Liver (tissue), 9 donors: Measurements from ENCODE around the gene RAPGEF4. TPM values are rescaled to one million over a fixed set of nuclear protein-coding genes. Genes with fewer than 3 reads are reported as not detected.

Experiments used
- DNase-seq: peaks from one replicate; pipeline ENCODE4 v3.0.0-alpha.2; 2017; ENCODE audit warnings: low spot score
- H3K27ac ChIP-seq, 2 donors: one replicate each; pipeline ENCODE4 v1.7.0; 2013; ENCODE audit warnings: inconsistent platforms in 2 of 2, low read length in 2 of 2, control low read depth in 1 of 2, low read depth in 1 of 2, mild to moderate bottlenecking in 1 of 2
- H3K27me3 ChIP-seq, 4 donors: one replicate each; pipeline versions ENCODE4 v1.6.1 to v1.7.0; 2013; ENCODE audit warnings: low read length in 3 of 4, inconsistent platforms in 1 of 4, mild to moderate bottlenecking in 1 of 4, moderate library complexity in 1 of 4; ENCODE audit not compliant: control insufficient read depth in 4 of 4, insufficient read depth in 4 of 4
- H3K36me3 ChIP-seq, 4 donors: one replicate each; pipeline versions ENCODE4 v1.6.1 to v1.7.0; 2013; ENCODE audit warnings: low read length in 3 of 4, mild to moderate bottlenecking in 3 of 4, low read depth in 1 of 4, moderate library complexity in 1 of 4; ENCODE audit not compliant: control insufficient read depth in 4 of 4, insufficient read depth in 3 of 4
- H3K4me1 ChIP-seq, 4 donors: one replicate each; pipeline versions ENCODE4 v1.6.1 to v1.7.0; 2013; ENCODE audit warnings: low read length in 3 of 4, mild to moderate bottlenecking in 3 of 4, moderate library complexity in 1 of 4; ENCODE audit not compliant: control insufficient read depth in 4 of 4, insufficient read depth in 4 of 4
- H3K4me3 ChIP-seq, 3 donors: one replicate each; pipeline versions ENCODE4 v1.6.1 to v1.7.0; 2013; ENCODE audit warnings: low read length in 3 of 3, control low read depth in 1 of 3, low read depth in 1 of 3, mild to moderate bottlenecking in 1 of 3
- H3K9ac ChIP-seq, 2 donors: one replicate each; pipeline ENCODE4 v1.7.0; 2013; ENCODE audit warnings: low read length in 2 of 2, mild to moderate bottlenecking in 2 of 2, moderate library complexity in 2 of 2, control low read depth in 1 of 2, low read depth in 1 of 2
- H3K9me3 ChIP-seq, 4 donors: one replicate each; pipeline versions ENCODE4 v1.6.1 to v1.7.0; 2013; ENCODE audit warnings: low read length in 3 of 4; ENCODE audit not compliant: control insufficient read depth in 4 of 4
- CTCF ChIP-seq: fragments of 150-350 bp; IDR thresholded peaks from 2 replicates; pipeline ENCODE4 v1.5.1; 2017; ENCODE audit warnings: improper control_type of control experiment, low read depth, low read length; ENCODE audit not compliant: missing input control
- EGR1 ChIP-seq, 2 donors: IDR thresholded peaks; 2 replicates each; pipeline ENCODE4 v1.6.1; 2016 to 2018; ENCODE audit warnings: antibody characterized with exemption in 2 of 2, low read depth in 2 of 2
- FOXA1 ChIP-seq: IDR thresholded peaks from 2 replicates; pipeline ENCODE4 v1.6.1; 2016; ENCODE audit warnings: antibody characterized with exemption
- FOXA2 ChIP-seq: IDR thresholded peaks from 2 replicates; pipeline ENCODE4 v1.6.1; 2016; ENCODE audit warnings: antibody characterized with exemption
- HNF4A ChIP-seq, 2 donors: conservative IDR thresholded peaks; 2 replicates each; pipeline ENCODE4 v1.6.1; 2016; ENCODE audit warnings: antibody characterized with exemption in 2 of 2, mild to moderate bottlenecking in 2 of 2
- HNF4G ChIP-seq: IDR thresholded peaks from 2 replicates; pipeline ENCODE4 v1.6.1; 2016; ENCODE audit warnings: antibody characterized with exemption
- JUND ChIP-seq, 2 donors: IDR thresholded peaks; 2 replicates each; pipeline ENCODE4 v1.6.1; 2016; ENCODE audit warnings: antibody characterized with exemption in 2 of 2
- NR2F2 ChIP-seq: IDR thresholded peaks from 2 replicates; pipeline ENCODE4 v1.6.1; 2016; ENCODE audit warnings: antibody characterized with exemption
- RAD21 ChIP-seq, 2 donors: IDR thresholded peaks; 2 replicates each; pipeline ENCODE4 v1.6.1; 2016; ENCODE audit warnings: antibody characterized with exemption in 2 of 2, mild to moderate bottlenecking in 2 of 2
- REST ChIP-seq: IDR thresholded peaks from 2 replicates; pipeline ENCODE4 v1.6.1; 2016; ENCODE audit warnings: antibody characterized with exemption, mild to moderate bottlenecking
- RXRA ChIP-seq, 2 donors: IDR thresholded peaks; 2 replicates each; pipeline ENCODE4 v1.6.1; 2017 to 2018; ENCODE audit warnings: antibody characterized with exemption in 2 of 2, mild to moderate bottlenecking in 1 of 2
- SP1 ChIP-seq: IDR thresholded peaks from 2 replicates; pipeline ENCODE4 v1.6.1; 2018; ENCODE audit warnings: antibody characterized with exemption, mild to moderate bottlenecking
- TAF1 ChIP-seq: conservative IDR thresholded peaks from 2 replicates; pipeline ENCODE4 v1.6.1; 2016; ENCODE audit warnings: antibody characterized with exemption, mild to moderate bottlenecking
- YY1 ChIP-seq: IDR thresholded peaks from 2 replicates; pipeline ENCODE4 v1.6.1; 2016; ENCODE audit warnings: antibody characterized with exemption, mild to moderate bottlenecking
- WGBS: extraction: QIAGEN DNeasy Blood & Tissue Kit; methylation state at CpG from one replicate; pipeline ENCODE4 v1.1.7; 2013; 5-methylcytosine and 5-hydroxymethylcytosine counted together
- polyA plus RNA-seq, 2 donors: library from polyadenylated mRNA; stranded (reverse) in 1 of 2; unstranded in 1 of 2; fragments of 200-250 nt in 1 of 2; fragments of >200 nt in 1 of 2; fragmentation: Nextera tagmentation in 1 of 2; extraction: Ambion mirVana in 1 of 2; gene quantifications; one replicate each; pipeline versions ENCODE4 v1.2.1 to v1.2.3, GENCODE V29; 2013 to 2015
- total RNA-seq, 2 donors: library from RNA; depleted of rRNA; stranded (reverse); fragments of >200 nt; gene quantifications; one replicate each; pipeline ENCODE4 v1.2.3, GENCODE V29; 2014
- TF ChIP-seq, protein P1 (sequence below): IDR thresholded peaks from 2 replicates; pipeline ENCODE4 v1.6.1; 2016; ENCODE audit warnings: antibody characterized with exemption
- TF ChIP-seq, protein P2 (sequence below): IDR thresholded peaks from 2 replicates; pipeline ENCODE4 v1.6.1; 2016; ENCODE audit warnings: antibody characterized with exemption
- TF ChIP-seq, protein P3 (sequence below): IDR thresholded peaks from 2 replicates; pipeline ENCODE4 v1.6.1; 2016; ENCODE audit warnings: antibody characterized with exemption
- donor health status: healthy.
- donor health status: healthy.
- donor health status: healthy.
- donor health status: healthy.
- donor health status: healthy.

The RAPGEF4 gene
- total and polyA plus RNA-seq, 4 donors: 1.5 to 18.2 (median 8.3) TPM

GRCh38 chr2:172761306-172761705, 25.7 kb downstream of the RAPGEF4 start (continued):
- no peak for TF ChIP-seq REST
- TF ChIP-seq NR2F2: no peak
- no peak for TF ChIP-seq TAF1

DNA sequence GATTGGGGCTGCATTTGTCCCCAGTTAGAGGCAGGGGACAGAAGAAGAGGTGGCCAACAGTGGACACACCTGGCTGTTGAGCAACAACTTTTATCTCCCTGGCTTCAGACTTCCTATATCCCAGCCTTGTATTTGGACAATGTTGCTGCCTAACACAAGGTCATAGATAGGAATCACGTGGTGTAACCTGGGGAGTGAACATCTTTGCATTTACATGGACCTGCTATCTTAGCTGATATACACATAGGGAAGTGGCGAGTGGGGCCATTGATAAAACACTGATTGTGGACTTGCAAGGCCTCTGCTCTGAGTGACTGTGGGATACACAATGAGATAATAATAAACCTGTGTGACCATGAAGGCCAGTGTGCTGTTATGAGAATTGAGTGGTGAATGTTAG, 26.9 kb downstream of the RAPGEF4 start:
- DNase-seq: no peak
- Histone ChIP-seq H3K9ac (no peak overlapping the region), H3K4me3 (no peak overlapping the region), H3K36me3 (no peaks in the 10 kb centered on the region), H3K27ac (no peak overlapping the region), H3K9me3 (no peaks in the 10 kb centered on the region), H3K27me3 (no peaks in the 10 kb centered on the region), H3K4me1 (no peaks in the 10 kb centered on the region)
- TF ChIP-seq YY1 (no peak), EGR1 (IDR thresholded peaks at IDR 0.05; ENCODE audit: low read depth in 2 of 2) (no peak), SP1 (no peak), FOXA1 (no peak), HNF4G (no peak), RXRA (IDR thresholded peaks at IDR 0.05) (no peak)
- TF ChIP-seq, protein P1, sequence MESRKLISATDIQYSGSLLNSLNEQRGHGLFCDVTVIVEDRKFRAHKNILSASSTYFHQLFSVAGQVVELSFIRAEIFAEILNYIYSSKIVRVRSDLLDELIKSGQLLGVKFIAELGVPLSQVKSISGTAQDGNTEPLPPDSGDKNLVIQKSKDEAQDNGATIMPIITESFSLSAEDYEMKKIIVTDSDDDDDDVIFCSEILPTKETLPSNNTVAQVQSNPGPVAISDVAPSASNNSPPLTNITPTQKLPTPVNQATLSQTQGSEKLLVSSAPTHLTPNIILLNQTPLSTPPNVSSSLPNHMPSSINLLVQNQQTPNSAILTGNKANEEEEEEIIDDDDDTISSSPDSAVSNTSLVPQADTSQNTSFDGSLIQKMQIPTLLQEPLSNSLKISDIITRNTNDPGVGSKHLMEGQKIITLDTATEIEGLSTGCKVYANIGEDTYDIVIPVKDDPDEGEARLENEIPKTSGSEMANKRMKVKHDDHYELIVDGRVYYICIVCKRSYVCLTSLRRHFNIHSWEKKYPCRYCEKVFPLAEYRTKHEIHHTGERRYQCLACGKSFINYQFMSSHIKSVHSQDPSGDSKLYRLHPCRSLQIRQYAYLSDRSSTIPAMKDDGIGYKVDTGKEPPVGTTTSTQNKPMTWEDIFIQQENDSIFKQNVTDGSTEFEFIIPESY: no peak
- WGBS: 51% methylated on average over 2 of the region's 2 CpGs

DNA sequence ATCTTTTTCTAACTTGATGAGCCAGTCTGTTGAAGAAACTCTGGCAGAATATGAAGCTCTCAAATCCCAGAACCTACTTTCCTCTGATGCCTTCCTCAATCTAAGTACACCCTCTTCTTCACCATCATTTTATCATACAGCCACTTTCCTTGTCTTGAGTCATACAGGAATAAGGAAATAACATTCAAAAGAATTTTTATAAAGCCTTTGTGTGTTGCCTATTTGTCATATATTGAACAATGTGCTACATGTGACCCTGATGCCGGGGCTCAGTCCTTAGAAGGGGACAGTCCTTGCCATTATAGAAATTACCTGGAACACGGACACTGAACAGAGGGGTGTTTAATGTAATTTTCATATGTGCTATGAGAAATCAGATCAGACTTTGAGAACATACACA, 27.4 kb downstream of the RAPGEF4 start:
- Histone ChIP-seq H3K4me3 (no peak overlapping the region), H3K36me3 (no peaks in the 10 kb centered on the region), H3K27ac (no peak overlapping the region), H3K9me3 (no peaks in the 10 kb centered on the region), H3K9ac (no peak overlapping the region), H3K4me1 (no peaks in the 10 kb centered on the region), H3K27me3 (no peaks in the 10 kb centered on the region)
- 83% methylated on average over 2 of the region's 2 CpGs for WGBS
- no peak for DNase-seq
- TF ChIP-seq EGR1 (IDR thresholded peaks at IDR 0.05; ENCODE audit: low read depth in 2 of 2) (no peak), TAF1 (no peak), HNF4A (conservative IDR thresholded peaks at IDR 0.05) (no peak), RXRA (IDR thresholded peaks at IDR 0.05) (no peak), JUND (IDR thresholded peaks at IDR 0.05) (no peak), NR2F2 (no peak), YY1 (no peak), REST (no peak), FOXA2 (no peak), SP1 (no peak), RAD21 (IDR thresholded peaks at IDR 0.05) (no peak), HNF4G (no peak), FOXA1 (no peak), CTCF (no peak)
- TF ChIP-seq, protein P2, sequence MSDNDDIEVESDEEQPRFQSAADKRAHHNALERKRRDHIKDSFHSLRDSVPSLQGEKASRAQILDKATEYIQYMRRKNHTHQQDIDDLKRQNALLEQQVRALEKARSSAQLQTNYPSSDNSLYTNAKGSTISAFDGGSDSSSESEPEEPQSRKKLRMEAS: no peak
- TF ChIP-seq, protein P3, sequence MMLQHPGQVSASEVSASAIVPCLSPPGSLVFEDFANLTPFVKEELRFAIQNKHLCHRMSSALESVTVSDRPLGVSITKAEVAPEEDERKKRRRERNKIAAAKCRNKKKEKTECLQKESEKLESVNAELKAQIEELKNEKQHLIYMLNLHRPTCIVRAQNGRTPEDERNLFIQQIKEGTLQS: no peak
- TF ChIP-seq, protein P1: no peak
